Ishikawa (cell line): ENCODE data around the gene CBLN2.

ENCODE experiments used
- CEBPB ChIP-seq: IDR thresholded peaks from 2 replicates; pipeline ENCODE4 v1.6.1; 2012
- CREB1 ChIP-seq: IDR thresholded peaks from 2 replicates; pipeline ENCODE4 v1.6.1; 2012; ENCODE audit warnings: low read depth
- EGR1 ChIP-seq: IDR thresholded peaks from 2 replicates; pipeline ENCODE4 v1.6.1; 2012
- EP300 ChIP-seq: IDR thresholded peaks from 2 replicates; pipeline ENCODE4 v1.6.1; 2012; ENCODE audit warnings: borderline replicate concordance
- FOXM1 ChIP-seq: IDR thresholded peaks from 2 replicates; pipeline ENCODE4 v1.6.1; 2012; ENCODE audit warnings: low read depth, borderline replicate concordance
- NFIC ChIP-seq: IDR thresholded peaks from 2 replicates; pipeline ENCODE4 v1.6.1; 2012
- RAD21 ChIP-seq: IDR thresholded peaks from 2 replicates; pipeline ENCODE4 v1.6.1; 2012; ENCODE audit warnings: low read depth
- REST ChIP-seq: IDR thresholded peaks from 2 replicates; pipeline ENCODE4 v1.6.1; 2012; ENCODE audit warnings: low read depth, mild to moderate bottlenecking
- TAF1 ChIP-seq: IDR thresholded peaks from 2 replicates; pipeline ENCODE4 v1.6.1; 2012; ENCODE audit warnings: low read depth, mild to moderate bottlenecking
- TCF12 ChIP-seq: IDR thresholded peaks from 2 replicates; pipeline ENCODE4 v1.6.1; 2012; ENCODE audit warnings: low read depth
- TEAD4 ChIP-seq: IDR thresholded peaks from 2 replicates; pipeline ENCODE4 v1.6.1; 2012
- YY1 ChIP-seq: IDR thresholded peaks from 2 replicates; pipeline ENCODE4 v1.6.1; 2012; ENCODE audit warnings: low read depth
- ZBTB7A ChIP-seq: IDR thresholded peaks from 2 replicates; pipeline ENCODE4 v1.6.1; 2012; ENCODE audit warnings: low read depth
- TF ChIP-seq, protein P1 (sequence below): IDR thresholded peaks from 2 replicates; pipeline ENCODE4 v1.6.1; 2012
- TF ChIP-seq, protein P2 (sequence below): IDR thresholded peaks from 2 replicates; pipeline ENCODE4 v1.6.1; 2012

CBLN2 gene

GRCh38 chr18:72544092-72544886 lies at the start of gene CBLN2:
CBLN2 (minus strand) TSS chr18:72544342; CDS start chr18:72542160, 2,182 bp downstream.
- TF ChIP-seq RAD21 (peak; percentile 87), ZBTB7A (no peak)
- TF ChIP-seq, protein P1, sequence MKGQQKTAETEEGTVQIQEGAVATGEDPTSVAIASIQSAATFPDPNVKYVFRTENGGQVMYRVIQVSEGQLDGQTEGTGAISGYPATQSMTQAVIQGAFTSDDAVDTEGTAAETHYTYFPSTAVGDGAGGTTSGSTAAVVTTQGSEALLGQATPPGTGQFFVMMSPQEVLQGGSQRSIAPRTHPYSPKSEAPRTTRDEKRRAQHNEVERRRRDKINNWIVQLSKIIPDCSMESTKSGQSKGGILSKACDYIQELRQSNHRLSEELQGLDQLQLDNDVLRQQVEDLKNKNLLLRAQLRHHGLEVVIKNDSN, result no peak
- TF ChIP-seq, protein P2, sequence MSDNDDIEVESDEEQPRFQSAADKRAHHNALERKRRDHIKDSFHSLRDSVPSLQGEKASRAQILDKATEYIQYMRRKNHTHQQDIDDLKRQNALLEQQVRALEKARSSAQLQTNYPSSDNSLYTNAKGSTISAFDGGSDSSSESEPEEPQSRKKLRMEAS, result no peak

GRCh38 chr18:72588360-72588759 lies 44.2 kb upstream of the CBLN2 start:
- TF ChIP-seq CEBPB, result no peak
- no peak for TF ChIP-seq EGR1
- TF ChIP-seq NFIC, result no peak
- no peak for TF ChIP-seq EP300
- TF ChIP-seq TEAD4, result no peak
- no peak for TF ChIP-seq RAD21
- TF ChIP-seq, protein P2, result no peak
- no peak for TF ChIP-seq YY1
- TF ChIP-seq ZBTB7A, result no peak
- TF ChIP-seq TCF12, result no peak
- no peak for TF ChIP-seq CREB1
- TF ChIP-seq TAF1, result no peak
- TF ChIP-seq FOXM1, result no peak

- no peak for TF ChIP-seq TEAD4
- TF ChIP-seq CEBPB, result no peak
- TF ChIP-seq YY1, result no peak
- no peak for TF ChIP-seq FOXM1
- TF ChIP-seq, protein P2, result no peak
- TF ChIP-seq NFIC, result no peak
- no peak for TF ChIP-seq TAF1
Observed at GRCh38 chr18:72584787-72585186, 40.6 kb upstream of the CBLN2 start.

GRCh38 chr18:72581976-72582375 lies 37.8 kb upstream of the CBLN2 start:
- TF ChIP-seq TAF1 (no peak), RAD21 (no peak), NFIC (no peak), YY1 (no peak), CEBPB (no peak), EGR1 (no peak)

DNA sequence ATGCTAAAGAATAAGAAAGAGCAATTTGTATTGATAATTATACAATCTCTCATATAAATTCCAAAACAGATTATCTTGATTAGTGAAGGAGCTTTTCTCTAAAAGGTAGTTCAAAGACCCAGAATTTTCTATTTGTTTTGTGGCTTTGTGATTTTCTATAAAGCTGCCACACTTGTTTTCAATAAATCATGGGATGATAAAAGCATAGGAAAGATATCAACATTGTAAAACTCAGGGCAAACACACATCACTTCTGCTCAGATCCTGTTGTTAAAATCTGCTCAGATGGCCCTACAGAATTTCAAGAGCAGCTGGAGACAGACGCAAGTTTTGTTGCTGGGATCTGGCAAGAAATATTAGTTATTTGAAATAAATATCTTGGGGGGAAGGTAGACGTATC lies 28.8 kb upstream of the CBLN2 start:
- TF ChIP-seq FOXM1 (no peak), EGR1 (no peak)
- TF ChIP-seq, protein P2, result no peak

GRCh38 chr18:72566290-72566689 lies 22.1 kb upstream of the CBLN2 start:
- TF ChIP-seq EP300 (no peak), TAF1 (no peak), TCF12 (no peak), CREB1 (no peak), CEBPB (no peak), TEAD4 (no peak), REST (no peak), EGR1 (no peak), YY1 (no peak), RAD21 (no peak), FOXM1 (no peak), ZBTB7A (no peak)
- TF ChIP-seq, protein P1, result no peak

DNA sequence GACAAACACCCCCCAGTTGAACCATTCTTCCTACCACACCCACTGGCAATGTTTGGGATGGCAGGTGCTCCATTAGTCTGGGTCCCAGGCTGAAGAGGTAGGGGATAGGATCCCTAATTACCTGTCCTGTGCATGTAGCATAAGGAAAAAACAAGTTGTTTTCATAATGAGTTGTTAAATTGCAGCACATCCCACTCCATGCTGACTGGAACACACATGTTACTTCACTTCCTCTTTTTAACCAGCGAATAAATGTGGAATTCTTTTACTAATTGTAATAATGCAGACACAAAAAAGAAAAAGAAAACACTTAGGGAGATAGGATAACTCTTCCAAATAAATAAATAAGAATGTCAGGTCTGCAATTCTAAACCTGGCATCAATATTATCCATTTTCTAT lies 11.8 kb upstream of the CBLN2 start:
- no peak for TF ChIP-seq TEAD4
- TF ChIP-seq CREB1, result no peak
- TF ChIP-seq EGR1, result no peak
- TF ChIP-seq, protein P1, result no peak
- no peak for TF ChIP-seq NFIC
- TF ChIP-seq REST, result no peak
- no peak for TF ChIP-seq ZBTB7A
